ENCODE data around the gene SGSM2. TPM values are rescaled to one million over a fixed set of nuclear protein-coding genes. Genes with fewer than 3 reads are reported as not detected.

The SGSM2 gene
- total RNA-seq, 2 donors from 2014 or later, result 26.7 to 27.6 TPM

GRCh38 chr17:2362016-2362415 is 24.7 kb downstream of the SGSM2 start:
- no peaks in the 10 kb centered on the region for H3K36me3 ChIP-seq
- H3K4me3 ChIP-seq, result no peak overlapping the region
- no peaks in the 10 kb centered on the region for H3K9me3 ChIP-seq
- no peak overlapping the region for H3K9ac ChIP-seq (ENCODE audit: low read depth in 2 of 2, low read length in 2 of 2)
- no peak overlapping the region for H3K27ac ChIP-seq
- no peaks in the 10 kb centered on the region for H3K27me3 ChIP-seq
- DNase-seq, result no peak
- intact Hi-C loops (cut with DNase I), result no loop called here
- TF ChIP-seq CTCF (IDR thresholded peaks at IDR 0.05), result no peak
- no peaks in the 10 kb centered on the region for H3K4me1 ChIP-seq

- Histone ChIP-seq H3K27ac (no peak overlapping the region), H3K27me3 (no peaks in the 10 kb centered on the region), H3K9me3 (no peaks in the 10 kb centered on the region), H3K36me3 (no peaks in the 10 kb centered on the region), H3K4me3 (no peak overlapping the region), H3K4me1 (no peaks in the 10 kb centered on the region), H3K9ac (ENCODE audit: low read depth in 2 of 2, low read length in 2 of 2) (no peak overlapping the region)
- DNase-seq, result no peak
- intact Hi-C loops (cut with DNase I), result no loop called here
- no peak for TF ChIP-seq CTCF (IDR thresholded peaks at IDR 0.05)
Measured at GRCh38 chr17:2362416-2362815, 25.1 kb downstream of the SGSM2 start.

GRCh38 chr17:2362881-2363280 is 25.6 kb downstream of the SGSM2 start:
- no peaks in the 10 kb centered on the region for H3K36me3 ChIP-seq
- H3K27ac ChIP-seq, result no peak overlapping the region
- no peaks in the 10 kb centered on the region for H3K9me3 ChIP-seq
- H3K9ac ChIP-seq (ENCODE audit: low read depth in 2 of 2, low read length in 2 of 2), result no peak overlapping the region
- no peak overlapping the region for H3K4me3 ChIP-seq
- TF ChIP-seq CTCF (IDR thresholded peaks at IDR 0.05), result no peak
- intact Hi-C loops (cut with DNase I), result no loop called here
- H3K27me3 ChIP-seq, result no peaks in the 10 kb centered on the region
- no peak for DNase-seq
- no peaks in the 10 kb centered on the region for H3K4me1 ChIP-seq

- no peak overlapping the region for H3K4me3 ChIP-seq
- no peaks in the 10 kb centered on the region for H3K4me1 ChIP-seq
- no peak overlapping the region for H3K27ac ChIP-seq
- no peaks in the 10 kb centered on the region for H3K27me3 ChIP-seq
- no peaks in the 10 kb centered on the region for H3K36me3 ChIP-seq
- DNase-seq, result no peak
- intact Hi-C loops (cut with DNase I), result no loop called here
- H3K9me3 ChIP-seq, result no peaks in the 10 kb centered on the region
- no peak for TF ChIP-seq CTCF (IDR thresholded peaks at IDR 0.05)
- no peak overlapping the region for H3K9ac ChIP-seq (ENCODE audit: low read depth in 2 of 2, low read length in 2 of 2)
Measured at GRCh38 chr17:2363318-2363717, 26.0 kb downstream of the SGSM2 start.

- no peak for TF ChIP-seq CTCF (IDR thresholded peaks at IDR 0.05)
- H3K27ac ChIP-seq, result no peak overlapping the region
- DNase-seq, result no peak
- no peaks in the 10 kb centered on the region for H3K36me3 ChIP-seq
- H3K9me3 ChIP-seq, result no peaks in the 10 kb centered on the region
- H3K4me1 ChIP-seq, result no peaks in the 10 kb centered on the region
- H3K4me3 ChIP-seq, result no peak overlapping the region
- H3K9ac ChIP-seq (ENCODE audit: low read depth in 2 of 2, low read length in 2 of 2), result no peak overlapping the region
- no peaks in the 10 kb centered on the region for H3K27me3 ChIP-seq
- intact Hi-C loops (cut with DNase I), result no loop called here
Measured at GRCh38 chr17:2363851-2364762, 26.8 kb downstream of the SGSM2 start.
